GM21529 (cell line): ENCODE data around the gene SNORC.

Experiments
- ATAC-seq: cut with Tn5 transposase; IDR thresholded peaks from one replicate; pipeline ENCODE4 v1.9.1; 2021; ENCODE audit not compliant: unreplicated experiment

SNORC gene

DNA sequence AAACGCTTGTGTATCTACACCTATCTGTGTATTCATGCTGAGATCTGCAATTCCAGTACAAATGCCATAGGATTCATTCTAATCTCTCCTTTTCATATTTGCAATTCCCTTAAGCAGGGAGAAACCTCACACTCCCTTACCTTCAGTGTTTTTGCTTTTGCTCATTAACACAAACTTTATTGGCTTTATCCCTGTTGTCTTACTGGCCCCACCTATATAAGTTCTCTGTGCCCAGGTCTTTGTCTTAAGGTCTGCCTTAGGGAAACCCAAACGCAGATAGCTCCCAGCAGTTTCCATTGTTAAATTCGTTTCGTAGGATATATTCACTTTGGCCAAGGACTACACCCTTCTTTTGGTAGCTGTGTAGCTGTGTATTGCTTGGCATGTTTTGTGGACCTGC is 4.0 kb upstream of the SNORC start:
- no peak for ATAC-seq

DNA sequence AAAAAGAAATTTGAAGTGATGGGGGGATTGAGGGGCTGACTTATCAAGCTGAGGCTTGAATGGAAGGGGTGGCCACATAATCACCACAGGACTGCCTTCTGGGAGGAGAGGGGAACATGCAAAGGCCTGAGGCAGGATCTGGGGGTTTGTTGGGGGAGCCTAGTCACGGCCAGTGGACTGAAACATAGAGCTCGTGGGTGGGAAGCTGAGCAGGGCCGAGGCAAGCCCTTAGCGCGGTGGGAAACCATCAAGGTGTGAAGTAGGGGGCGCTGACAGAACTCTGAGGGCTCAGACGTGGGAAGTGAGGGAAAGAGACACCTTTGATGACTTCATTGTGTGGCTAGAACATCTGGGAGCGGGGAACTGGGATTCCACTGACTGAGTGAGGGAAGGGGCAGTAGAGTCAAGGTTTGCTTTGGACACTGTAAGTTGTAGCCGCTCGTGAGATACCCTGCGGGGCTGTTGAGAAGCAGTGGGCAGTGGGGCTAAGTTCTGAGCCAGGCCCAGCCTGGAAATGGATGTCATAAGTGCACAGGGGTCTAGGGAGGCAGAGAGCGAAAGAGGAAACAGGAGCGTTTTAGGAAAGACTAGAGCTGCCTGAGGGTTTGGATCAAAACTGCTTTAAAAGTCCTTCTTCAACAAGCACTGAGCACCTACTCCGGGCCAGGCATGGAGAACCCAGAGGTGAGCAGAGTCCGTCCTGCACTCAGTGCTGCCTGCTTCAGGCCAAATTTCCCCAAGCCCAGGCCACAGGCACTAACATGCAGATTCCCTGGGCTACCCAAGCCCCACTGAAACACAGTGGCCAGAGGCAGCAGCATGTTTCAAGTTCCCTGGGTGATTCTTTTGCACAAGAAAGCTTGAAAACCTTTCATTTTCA is 686 bp upstream of the SNORC start:
- no peak for ATAC-seq

DNA sequence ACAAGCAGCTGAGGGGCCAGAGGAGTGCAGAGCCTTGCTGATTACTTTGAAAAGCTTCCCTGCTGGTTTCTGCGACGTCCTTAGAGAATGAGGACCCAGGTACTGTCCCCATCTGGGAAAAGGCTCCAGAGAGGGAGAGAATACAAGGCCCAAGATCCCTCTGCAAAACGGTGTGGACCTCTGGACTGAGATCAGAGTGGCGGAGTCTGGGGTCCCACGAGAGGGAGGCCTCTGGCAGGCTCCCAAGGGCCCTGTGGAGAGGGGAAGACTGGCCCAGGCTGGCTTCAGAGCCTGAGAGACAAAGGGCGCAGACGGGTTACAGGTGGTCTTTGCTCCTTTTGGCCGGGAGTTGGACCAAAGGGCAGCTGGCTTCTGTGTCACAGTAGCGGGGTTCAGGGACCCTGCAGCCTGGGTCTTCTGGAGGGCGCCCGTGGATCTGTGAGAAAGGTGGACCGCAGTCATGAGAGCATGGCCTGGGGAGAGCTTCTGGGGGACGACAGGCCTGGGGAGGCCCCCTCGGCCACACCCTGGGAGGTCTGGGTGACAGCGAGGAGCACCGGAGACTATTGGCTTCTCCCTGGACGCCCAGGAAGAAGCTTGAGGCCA is 805 bp downstream of the SNORC start:
- no peak for ATAC-seq

DNA sequence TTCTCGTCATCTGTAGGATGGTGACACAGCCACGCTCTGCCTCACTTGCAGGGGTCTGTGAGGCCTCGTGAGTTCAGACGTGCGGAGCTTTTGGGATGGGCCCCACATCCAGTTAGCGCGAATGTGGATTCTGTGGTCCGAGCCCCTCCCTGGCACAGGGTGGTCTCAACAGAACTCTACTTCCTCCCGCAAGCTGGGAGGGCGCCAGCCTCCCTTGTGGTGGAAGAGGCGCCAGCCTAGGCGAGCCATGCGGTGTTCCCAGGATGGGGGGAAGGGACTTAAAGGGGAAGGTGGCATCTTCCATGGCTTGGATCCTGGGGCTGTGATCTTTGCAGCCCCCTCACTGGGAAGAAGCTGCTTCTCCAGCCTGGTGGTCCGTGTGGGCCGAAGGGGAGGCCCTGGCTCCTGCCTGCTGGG is 1.4 kb downstream of the SNORC start:
- ATAC-seq, result no peak

DNA sequence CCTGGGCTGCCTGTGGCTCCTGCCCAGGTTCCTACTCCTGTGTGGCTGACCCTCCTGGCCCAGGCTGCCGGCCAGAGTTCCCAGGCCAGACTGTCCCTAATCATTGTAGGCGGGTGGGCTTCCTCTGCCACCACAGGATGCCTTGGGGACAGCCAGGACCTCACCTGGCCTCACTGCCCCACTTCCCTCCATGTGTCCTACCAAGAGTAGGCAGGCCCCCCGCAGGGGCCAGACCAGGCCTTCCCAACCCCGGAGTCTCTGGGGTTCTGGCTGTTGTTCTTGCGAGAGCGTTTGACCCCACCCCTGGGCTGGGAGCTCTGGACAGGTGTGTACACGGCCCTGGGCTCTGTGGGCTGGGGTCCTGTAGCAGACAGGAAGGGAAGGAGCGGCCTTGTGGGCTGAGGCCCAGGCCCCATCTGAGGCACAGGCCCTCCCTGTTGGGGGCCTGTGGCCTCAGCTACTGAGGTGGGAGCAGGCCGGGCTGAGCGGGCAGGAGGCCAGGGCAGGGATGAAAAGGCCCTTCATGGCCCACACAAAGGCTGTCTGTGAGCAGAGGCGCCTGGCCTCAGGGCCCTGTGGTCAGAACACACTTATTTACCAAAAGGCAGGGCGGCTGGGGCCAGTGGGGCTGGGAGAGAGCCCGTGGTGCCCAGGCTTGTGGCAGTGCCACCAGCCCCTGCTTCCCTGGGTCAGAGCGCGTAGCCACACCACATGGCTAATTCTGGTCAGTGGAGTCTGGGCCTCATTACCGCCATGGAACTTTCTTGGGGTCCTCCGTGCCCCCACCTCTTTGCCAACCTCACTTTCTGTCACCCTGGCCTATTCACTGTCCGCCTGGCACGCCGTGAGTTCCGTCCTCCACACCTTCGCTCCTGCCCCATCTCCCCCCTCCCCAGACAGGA is 2.0 kb downstream of the SNORC start:
- ATAC-seq, result no peak

DNA sequence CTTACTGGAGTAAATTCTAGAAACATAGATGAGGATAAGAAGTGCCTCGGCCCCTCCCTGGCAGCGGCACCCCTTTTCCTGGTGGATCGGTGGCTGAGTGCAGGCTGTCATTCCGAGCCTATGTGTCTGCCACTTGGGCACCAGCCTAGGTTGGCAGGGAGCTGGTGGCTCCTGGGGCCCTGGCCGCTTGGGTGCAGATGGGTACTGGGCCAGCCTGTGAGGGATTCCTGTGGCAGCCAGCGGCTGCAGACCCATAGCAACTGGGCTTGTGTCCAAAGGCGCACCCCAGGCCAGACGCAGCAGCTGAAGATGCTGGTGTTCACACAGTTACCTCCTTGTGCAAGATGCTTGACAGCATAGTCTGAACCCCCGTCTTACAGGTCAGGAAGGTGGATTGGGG is 2.8 kb downstream of the SNORC start:
- ATAC-seq, result no peak

DNA sequence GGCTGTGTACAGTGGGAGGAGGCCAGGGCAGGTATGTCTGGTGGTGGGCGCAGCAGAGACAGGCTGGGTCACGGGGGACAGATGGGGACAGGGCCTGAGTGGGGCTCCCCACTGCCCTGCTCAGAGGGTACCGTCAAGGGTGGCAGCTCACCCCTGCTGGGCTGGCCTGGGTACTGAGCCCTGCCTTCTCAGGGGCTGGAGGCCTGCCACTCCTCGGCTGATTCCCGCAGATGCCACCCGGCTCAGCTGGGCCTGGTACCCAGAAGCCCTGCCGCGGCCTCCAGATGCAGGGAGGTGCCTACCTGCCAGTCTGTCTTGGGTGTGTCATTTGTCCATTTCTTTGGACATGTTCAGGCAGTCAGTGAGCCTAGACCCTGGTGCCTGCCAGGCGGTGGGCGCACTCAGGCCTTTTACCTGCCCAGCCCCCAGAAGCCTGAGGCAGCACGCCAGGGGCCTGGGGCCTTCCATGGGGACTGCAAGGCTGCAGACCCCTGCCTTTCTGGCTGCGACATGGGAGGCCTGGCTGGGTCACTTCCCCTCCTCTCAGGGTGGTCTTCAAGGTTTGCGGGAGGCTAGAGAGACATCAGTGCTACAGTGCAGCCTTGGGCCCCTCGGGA is 3.3 kb downstream of the SNORC start:
- no peak for ATAC-seq

DNA sequence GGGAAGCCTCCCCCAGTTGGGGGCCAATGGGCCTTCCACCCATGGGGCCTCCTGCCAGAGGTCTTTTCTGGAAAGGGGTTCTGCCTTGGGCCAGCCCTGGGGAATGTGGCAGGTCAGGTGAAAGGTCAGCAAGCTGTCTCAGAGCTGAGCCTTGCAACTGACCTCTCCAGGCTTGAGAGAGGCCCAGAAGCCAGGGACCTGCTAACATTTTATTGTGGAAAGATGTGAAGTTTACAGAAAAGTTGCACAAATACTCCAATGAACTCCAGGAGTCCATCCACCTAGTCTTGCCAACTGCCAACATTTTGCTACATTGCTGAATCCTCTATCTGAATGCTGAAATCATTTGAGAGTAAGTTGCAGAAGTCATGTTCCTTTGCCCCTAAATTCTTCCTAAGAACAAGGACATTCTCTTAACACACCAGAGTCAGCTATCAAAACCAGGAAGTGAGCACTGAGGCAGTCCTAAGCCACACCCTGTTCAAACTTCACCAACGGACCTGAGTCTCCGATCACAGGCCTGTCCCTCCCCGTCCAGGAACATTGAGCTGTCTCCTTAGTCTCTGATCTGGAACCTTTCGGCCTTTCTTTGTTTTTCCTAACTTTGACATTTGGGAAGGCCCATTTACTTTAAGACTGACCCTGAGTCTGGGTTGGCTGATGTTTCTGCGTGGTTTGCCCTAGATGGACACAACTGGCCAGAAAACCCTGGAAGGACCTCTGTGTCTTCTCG is 4.0 kb downstream of the SNORC start:
- ATAC-seq, result no peak

DNA sequence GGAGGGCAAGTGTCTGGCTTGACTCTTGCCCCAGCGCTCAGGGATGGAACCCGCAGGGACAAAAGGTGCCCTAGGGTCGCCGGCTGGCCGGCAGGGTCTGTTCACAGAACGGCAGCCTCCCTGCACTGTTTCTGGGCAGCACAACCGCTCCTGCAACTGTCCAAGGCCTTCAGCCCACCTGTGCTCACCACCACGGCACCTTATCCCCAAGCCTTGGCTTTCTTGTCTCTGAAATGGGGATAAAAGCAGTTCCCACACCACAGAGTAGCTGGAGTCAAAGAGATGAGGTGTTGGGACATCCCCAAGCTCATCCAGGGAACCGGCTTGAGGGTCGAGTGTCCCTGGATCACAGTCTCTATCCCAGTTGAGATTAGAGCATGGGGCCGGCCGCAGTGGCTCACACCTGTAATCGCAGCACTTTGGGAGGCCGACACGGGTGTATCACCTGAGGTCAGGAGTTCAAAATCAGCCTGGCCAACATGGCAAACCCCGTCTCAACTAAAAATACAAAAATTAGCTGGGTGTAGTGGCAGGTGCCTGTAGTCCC is 4.7 kb downstream of the SNORC start:
- no peak for ATAC-seq

DNA sequence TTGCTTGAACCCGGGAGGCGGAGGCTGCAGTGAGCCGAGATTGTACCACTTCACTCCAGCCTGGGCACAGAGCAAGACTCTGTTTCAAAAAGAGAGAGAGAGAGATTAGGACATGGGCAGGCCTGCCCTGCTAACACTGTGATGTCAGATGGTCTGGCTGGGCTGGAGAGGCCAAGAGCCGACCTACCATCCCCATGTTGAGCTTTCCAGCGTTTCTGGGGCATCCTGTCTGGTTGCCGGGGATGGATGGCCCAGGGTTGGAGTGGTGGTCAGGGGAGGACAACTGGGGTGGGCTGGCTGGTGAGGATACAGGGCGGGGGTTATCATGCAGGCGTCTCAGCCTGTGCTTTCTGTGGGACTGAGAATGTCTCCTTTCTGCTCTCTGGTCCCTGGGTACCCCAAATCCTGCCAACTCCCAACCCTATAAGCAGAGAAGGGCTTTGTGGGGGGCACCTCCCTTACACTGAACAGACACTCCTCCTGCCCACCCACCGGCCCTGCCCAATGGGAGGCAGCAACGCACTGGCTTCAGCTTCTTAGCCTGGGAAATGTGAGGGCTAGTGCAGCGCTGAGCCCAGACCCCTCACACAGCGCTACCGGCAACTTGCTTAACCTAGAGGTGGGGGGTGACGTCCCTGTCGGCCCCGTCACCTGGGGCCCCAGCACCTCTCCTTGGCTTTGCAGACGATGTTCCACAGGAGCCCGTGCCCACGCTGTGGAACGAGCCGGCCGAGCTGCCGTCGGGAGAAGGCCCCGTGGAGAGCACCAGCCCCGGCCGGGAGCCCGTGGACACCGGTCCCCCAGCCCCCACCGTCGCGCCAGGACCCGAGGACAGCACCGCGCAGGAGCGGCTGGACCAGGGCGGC is 5.4 kb downstream of the SNORC start:
- no peak for ATAC-seq

DNA sequence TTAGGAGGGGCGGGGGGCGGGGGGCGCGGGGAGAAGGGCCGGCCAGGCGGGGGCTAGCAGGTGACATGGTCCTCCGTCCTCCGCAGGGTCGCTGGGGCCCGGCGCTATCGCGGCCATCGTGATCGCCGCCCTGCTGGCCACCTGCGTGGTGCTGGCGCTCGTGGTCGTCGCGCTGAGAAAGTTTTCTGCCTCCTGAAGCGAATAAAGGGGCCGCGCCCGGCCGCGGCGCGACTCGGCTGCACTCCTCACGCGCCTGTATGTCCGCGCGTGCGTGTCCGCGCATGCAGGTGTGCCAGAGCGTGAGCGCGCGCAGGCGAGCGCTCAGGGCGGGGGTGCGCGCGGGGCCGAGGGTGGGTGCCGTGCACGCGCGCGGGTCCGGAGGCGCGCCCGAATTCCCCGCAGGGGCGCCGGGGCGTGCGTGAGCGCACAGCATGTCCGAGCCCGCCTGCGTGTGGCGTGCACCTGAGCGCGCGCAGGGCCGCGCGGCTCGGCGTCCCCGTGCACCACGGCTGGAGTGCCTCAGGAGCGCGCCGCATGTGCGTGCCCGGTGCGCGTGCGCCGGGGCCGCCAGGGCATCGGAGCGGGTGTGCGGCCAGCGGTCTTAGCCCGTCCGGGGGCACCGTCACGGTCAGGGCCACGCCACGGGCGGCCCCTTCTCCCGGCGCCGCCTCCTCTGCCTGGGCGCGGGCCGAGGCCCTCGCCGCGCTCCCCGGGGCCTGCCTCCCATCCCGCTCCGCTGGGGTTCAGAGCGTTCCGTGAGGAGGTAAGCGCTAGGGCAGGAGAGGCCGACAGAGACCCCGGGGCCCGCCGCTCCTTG is 6.3 kb downstream of the SNORC start:
- no peak for ATAC-seq

DNA sequence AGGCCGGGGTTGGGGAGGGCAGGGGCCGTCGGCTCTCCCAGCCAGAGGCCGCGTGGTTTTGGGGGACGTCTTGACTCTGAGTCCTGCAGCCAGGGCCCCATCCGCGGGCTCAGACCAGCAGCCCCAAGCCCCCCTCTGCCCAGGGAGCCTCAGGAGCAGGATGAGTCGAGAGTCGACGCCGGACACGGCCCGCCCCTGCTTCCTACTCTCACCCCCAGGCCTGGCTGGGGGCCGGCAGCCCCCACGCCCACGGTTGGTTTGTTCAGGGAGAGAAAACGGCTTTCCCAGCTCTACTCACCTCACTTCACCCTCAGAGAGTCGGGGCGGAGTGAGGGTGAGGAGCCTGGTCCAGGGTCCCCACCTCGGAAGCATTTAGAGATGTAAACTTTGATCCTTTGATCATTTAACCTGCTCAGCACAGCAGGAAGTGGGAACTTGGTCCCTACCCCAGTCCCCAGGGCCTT is 6.9 kb downstream of the SNORC start:
- ATAC-seq, result no peak

DNA sequence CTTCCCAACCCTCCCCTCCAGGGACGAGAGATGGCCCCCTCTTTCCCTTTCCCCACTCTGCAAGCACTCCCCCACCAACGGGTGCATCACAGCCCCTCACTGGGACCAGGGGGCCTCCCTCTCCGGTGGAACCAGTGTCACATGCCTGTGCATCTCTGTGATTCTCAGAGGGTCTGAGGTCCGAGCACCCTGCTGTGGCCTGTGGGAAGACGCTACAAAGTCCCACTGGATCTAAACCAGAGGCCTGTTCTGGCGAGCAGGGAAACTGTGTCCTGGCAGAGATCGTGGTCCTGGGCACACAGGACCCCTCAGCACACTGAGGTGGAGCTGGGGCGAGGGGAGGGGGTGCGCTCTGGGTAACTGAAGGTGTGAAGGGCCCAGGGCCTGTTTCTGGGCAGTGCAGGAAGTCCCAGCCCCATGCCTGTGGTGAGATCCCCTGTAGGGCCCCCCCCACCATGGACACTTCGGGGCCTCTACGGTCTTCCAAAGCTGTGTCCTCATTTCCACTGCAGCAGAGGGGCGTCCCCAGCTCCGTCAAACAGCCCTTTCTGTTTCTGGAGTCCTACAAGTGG is 8.0 kb downstream of the SNORC start:
- no peak for ATAC-seq

DNA sequence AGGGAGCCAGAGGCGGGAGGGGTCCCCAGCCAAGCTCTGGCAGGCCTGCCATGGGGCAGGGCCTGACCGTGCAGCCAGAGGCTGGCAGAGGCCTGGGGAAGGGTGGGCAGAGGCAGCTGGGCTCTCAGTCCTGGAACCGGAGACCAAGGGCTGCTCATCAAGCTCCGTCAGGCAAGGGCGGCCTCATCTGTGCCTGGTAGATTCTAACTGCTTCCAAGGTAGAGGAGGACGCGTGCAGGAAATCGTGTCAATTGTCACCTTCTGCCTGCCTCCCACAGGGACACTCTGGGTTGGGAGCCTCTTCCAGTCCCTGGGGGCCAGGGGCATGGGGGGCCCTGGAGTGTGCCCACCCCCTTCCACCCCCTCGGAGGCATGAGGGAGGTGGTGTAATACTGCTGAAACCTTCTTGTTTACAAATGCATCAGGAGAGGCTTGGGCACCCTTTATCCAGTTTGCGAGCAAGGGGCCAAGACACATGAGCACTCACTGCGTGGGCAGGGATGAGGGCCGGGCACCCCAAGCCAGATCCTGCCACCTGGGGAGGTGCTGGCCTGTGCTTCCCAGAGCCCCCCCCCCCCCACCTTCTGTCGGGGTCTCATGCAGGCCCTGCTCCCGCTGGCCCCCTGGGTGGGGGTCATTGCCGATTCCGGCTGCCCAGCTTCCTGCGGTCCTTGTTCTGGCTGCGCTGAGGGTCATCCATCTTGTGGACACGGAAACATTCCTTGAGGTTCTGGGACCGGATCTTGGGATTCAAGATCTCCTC is 9.0 kb downstream of the SNORC start:
- ATAC-seq, result no peak

DNA sequence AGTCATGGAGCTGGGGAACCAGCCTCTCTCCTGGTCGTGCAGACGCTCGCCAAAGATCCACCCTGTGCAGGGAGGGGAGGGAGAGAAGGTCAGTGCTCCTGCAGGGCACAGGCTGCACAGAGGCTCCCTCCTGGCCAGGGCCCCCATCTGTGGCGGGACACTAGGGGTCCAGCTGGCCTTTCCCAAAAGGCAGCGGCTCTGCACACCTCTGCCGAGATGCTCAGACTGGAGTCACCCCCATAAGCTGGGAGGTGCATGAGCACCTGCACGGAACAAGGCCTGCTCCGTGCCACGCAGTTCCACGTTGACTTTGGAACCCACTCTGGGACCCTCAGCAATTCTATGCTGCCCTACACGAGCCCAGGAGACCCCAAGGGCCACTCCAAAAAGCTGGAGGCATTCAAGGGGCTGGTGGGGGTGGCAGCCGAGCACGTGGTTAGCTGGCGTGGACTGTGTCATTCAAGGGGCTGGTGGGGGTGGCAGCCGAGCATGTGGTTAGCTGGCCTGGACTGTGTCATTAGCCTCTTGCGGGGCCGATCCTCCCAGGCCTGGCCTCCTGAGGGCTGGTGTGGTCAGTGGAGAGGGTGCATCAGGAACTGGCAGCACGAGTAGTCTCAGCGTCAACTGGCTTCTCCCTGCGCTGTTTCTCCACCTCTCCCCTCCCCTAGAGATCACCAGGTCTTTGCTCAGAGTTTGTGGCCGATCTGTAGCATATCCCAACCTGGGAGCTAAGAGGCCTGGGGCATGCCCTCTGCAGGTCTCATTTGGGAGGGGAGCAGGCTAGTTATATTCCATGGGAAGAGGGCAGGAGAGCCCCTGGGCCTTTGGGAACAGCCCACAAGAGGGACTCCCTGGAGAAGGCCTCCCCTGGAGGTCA is 9.8 kb downstream of the SNORC start:
- ATAC-seq, result no peak

DNA sequence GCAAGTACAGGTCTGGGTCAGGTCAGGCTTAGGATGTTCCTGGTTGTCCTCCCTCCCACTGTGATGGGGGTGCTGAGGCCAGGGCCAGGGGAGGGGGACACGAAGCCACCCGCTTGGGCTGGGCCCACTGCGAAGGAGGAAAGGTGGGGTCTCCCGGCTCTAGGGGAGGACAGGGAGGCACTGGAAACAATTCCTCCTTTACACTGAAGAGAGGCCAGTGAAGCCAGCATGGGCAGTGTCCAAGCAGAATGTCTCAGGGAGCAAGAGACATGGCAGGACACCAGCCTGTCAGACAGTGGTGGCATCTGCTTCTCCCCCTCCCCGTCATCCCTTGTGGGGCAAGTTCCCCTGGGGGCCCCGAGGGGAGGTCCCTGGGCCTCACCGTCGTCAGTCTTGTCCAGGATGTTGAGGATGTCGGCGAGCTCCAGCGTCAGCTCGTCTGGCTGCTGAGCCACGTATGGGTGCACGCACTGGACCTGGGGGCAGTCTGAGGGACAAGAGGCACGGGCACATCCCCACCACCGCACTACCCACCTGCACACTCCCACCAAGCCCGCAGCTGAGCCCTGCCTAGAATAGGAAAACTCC is 10.8 kb downstream of the SNORC start:
- no peak for ATAC-seq
